ENCODE data around the gene PTPN9.

DNA sequence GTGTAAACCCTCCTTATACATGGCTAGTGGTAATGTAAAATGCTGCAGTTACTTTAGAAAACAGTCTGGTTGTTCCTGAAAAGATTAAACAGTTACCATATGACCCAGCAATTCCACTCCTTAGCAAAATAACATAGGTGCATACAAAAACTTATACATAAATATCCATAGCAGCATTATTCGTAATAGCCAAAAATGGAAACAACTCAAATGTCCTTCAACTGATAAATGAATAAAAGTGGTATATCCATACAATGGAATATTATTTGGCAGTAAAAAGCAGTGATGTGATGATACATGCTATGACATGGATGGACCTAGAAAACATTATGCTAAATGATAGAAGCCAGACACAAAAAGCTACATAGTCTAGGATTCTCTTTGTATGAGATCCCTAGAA, 96.0 kb downstream of the PTPN9 start:
- TF ChIP-seq EZH2phosphoT487 (IDR thresholded peaks at IDR 0.05; ENCODE audit: insufficient read depth, low read depth), result no peak
- no peak for TF ChIP-seq EZH2 (IDR thresholded peaks at IDR 0.05; ENCODE audit: insufficient read depth, poor library complexity, severe bottlenecking)

Measured in GM23248 (cell line).